22Rv1 (cell line): ENCODE data around the gene VANGL1.

Experiments
- CTCF ChIP-seq: fragments of 450-650 bp; IDR thresholded peaks from 2 replicates; pipeline ENCODE4 v1.5.1; 2017; ENCODE audit warnings: mild to moderate bottlenecking
- ZFX ChIP-seq: fragments of 450-650 bp; IDR thresholded peaks from 2 replicates; pipeline ENCODE4 v1.6.1; 2017; ENCODE audit warnings: antibody characterized with exemption, borderline replicate concordance

- no peak for TF ChIP-seq CTCF
- TF ChIP-seq ZFX: no peak
Measured at GRCh38 chr1:115642168-115643072, 650 bp downstream of the VANGL1 start.
